ENCODE measurements around the gene SPG11.
A peak's percentile ranks its signal among the peaks of the same experiment; 100 is the strongest.
"Not testable (repeated sequence)": the region's sequence is repeated elsewhere in the genome, so short reads cannot be mapped to it uniquely, and the experiment has no call there.

The SPG11 gene

GRCh38 chr15:44568338-44568737 is 95.1 kb downstream of the SPG11 start:
- no peak for DNase-seq (ENCODE audit: low read depth in 1 of 2, low spot score in 1 of 2)

GRCh38 chr15:44566155-44566540 is 97.3 kb downstream of the SPG11 start:
- DNase-seq (ENCODE audit: low read depth in 1 of 2, low spot score in 1 of 2) = no peak

DNA sequence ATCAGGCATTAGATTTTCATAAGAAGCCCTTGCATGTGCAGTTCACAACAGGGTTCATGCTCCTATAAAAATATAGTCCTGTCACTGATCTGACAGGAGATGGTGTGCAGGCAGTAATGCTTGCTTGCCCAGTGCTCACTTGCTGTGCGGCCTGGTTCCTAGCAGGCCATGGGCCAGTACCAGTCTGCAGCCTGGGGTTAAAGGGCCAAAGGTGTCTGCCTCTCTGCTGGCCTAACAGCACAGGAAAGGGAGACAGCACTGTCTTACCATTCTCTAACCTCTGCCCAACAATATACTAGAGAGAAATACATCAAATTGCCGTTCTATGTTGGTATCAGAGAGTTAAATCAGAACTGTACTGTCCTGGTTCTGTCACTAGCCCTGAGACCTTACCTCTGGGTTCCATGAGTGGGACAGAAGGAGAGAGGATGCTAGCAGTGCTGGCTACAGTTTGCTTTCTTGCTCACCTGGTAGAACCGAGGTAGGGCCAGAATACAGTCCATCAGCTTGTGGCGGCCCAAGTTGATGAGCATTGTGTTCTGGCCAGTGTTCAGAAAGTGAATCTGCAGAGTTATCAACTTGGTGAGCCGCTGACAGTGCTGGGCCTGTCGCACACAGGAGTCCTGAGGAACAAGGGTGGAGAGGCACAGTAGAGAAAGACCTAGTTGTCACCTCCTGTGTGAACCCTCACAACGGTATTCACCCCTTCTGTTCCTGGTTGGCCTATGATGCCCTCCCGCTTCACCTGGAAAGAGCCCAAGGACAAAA is 97.9 kb downstream of the SPG11 start:
- DNase-seq (ENCODE audit: low read depth in 1 of 2, low spot score in 1 of 2) = no peak

- not testable (repeated sequence) for DNase-seq (ENCODE audit: low read depth in 1 of 2, low spot score in 1 of 2)
Observed at GRCh38 chr15:44560926-44561325, 102.5 kb downstream of the SPG11 start.

- DNase-seq (ENCODE audit: low read depth in 1 of 2, low spot score in 1 of 2) = no peak
Observed at GRCh38 chr15:44554934-44555723, 108.3 kb downstream of the SPG11 start.

GRCh38 chr15:44550734-44551133 is 112.7 kb downstream of the SPG11 start:
- no peak for DNase-seq (ENCODE audit: low read depth in 1 of 2, low spot score in 1 of 2)

- DNase-seq (ENCODE audit: low read depth in 1 of 2, low spot score in 1 of 2) = no peak
Observed at GRCh38 chr15:44550256-44550655, 113.2 kb downstream of the SPG11 start.

DNA sequence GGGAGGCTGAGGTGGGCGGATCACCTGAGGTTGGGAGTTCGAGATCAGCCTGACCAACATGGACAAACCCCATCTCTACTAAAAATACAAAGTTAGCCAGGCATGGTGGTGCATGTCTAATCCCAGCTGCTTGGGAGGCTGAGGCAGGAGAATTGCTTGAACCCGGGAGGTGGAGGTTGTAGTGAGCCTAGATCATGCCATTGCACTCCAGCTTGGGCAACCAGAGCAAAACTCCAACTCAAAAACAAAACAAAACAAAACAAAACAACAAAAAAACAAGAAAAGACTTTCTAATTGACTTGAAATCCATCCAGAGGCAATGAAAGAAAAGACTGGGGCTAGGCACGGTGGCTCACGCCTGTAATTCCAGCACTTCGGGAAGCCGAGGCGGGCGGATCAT is 114.3 kb downstream of the SPG11 start:
- not testable (repeated sequence) for DNase-seq (ENCODE audit: low read depth in 1 of 2, low spot score in 1 of 2)

DNA sequence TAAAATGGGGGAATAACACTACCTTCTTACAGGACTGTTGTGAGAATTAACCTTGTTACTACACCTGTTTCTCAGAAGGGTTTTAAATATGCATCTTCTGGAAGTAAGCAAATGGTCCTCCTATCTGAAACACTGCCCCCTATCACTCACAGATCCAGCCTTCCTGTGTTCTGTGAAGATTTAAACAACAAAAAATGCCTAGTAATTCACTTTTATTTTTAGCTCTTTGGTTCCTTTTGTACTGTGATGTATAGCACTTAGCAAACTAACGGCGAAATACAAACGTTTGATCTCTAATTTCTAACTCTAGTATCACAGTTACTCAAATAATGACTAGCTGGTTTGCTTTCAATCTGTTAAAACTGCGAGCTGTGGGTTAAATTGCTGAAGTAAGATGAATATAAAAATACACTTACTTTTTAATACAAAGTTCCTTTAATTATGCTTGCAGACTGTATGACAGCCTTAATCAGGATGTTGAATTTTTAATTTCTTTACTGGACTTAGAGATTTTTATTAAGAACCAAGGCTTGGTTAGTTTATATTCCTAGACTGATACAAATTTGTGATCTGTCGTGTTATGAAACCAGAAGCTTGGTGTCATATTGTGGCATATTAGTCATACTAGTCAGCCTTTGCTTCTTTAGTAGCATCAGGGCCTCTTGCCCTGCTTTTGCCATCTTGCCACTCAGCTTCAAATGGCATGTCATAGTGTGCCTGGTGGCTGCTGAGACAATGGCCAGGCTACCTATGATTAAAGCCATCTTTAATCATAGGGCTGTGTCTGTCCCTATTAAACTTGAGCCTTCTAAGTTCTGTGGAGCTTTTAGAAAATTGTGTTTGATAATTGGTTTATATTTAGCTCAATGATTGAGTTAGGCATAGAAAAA is 117.3 kb downstream of the SPG11 start:
- DNase-seq (ENCODE audit: low read depth in 1 of 2, low spot score in 1 of 2) = no peak

GRCh38 chr15:44544745-44545144 is 118.7 kb downstream of the SPG11 start:
- DNase-seq (ENCODE audit: low read depth in 1 of 2, low spot score in 1 of 2) = not testable (repeated sequence)

DNA sequence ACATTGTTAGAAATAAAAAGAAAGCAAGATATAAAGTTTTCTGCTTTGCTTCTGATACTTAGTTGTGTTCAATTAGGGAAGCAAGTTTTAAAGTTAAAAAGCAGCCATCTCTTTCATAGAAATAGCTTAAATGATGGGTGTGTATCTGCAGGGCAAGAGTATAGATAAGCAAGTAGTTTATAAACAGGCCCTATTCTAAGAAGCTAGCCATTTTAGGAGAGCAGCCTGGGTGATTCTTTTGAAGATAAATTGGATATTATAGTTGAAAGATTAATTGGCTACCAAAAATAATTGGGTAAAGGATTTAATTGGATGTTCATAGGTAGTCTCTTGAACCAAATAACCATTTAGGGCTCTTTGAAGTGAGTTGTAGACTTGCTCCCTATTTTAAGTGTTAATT is 120.9 kb downstream of the SPG11 start:
- no peak for DNase-seq (ENCODE audit: low read depth in 1 of 2, low spot score in 1 of 2)

- no peak for DNase-seq (ENCODE audit: low read depth in 1 of 2, low spot score in 1 of 2)
Observed at GRCh38 chr15:44541282-44541958, 122.0 kb downstream of the SPG11 start.

DNA sequence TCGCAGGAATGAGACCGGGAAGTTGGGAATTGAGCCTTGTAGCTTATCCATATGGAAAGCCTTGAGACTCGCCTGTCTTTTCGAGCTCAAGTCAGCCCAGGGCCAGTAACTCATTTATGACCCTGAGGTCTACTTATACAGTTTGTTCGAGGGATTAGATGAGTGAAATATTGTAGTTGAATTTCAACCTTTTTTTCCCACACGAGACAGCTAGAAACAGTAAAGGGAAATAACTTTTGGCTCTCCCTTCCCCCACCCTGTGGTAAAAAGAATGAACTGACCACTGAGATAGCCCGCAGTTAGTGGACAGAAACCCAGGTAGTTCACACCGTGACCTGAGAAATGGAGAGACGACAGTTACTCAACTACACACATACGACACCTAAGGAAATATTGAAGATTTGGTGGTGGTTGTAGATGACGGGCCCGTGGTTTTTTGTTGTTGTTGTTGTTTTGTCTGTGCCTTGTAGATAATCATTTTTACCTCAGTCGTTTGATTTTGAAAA is 125.7 kb downstream of the SPG11 start:
- no peak for DNase-seq (ENCODE audit: low read depth in 1 of 2, low spot score in 1 of 2)

- DNase-seq (ENCODE audit: low read depth in 1 of 2, low spot score in 1 of 2) = peak; percentile 88 to 90
Observed at GRCh38 chr15:44536962-44537734, 126.3 kb downstream of the SPG11 start, which contains the start of gene EIF3J. TSS of gene EIF3J (plus strand) at chr15:44537147. CDS start at chr15:44537195, 48 bp downstream.

DNA sequence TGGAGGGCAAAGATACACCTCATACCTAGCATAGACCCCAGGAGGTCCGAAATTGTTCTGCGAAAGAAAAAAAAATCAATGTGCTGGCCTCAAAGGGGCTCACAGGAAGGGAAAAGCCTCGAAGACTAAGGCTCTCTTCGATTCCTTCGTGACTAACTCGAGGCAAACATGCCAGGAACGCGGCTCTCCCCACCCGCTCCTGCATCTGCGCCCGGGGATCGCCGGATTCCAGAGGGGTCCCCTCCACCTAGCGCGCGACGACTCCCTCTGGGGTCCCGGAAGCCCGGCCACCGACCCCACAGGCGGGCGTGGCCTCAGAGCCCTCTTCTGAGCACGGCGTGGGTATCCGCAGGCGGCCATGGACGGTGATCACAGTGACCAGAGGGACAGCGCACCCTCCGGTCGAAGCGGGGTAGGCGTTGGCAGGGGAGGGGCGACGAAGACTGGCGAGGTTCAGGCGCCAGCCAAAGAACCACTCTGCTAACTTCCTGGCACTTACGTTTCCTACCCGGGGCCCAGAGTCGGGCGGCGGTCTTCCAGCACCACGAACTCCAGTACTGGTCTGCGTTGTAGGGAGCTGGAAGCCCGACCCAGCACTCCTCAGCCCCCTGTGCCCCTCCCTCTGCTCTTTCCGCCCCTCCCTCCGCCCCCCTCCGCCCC is 127.0 kb downstream of the SPG11 start:
- DNase-seq (ENCODE audit: low read depth in 1 of 2, low spot score in 1 of 2) = no peak

DNA sequence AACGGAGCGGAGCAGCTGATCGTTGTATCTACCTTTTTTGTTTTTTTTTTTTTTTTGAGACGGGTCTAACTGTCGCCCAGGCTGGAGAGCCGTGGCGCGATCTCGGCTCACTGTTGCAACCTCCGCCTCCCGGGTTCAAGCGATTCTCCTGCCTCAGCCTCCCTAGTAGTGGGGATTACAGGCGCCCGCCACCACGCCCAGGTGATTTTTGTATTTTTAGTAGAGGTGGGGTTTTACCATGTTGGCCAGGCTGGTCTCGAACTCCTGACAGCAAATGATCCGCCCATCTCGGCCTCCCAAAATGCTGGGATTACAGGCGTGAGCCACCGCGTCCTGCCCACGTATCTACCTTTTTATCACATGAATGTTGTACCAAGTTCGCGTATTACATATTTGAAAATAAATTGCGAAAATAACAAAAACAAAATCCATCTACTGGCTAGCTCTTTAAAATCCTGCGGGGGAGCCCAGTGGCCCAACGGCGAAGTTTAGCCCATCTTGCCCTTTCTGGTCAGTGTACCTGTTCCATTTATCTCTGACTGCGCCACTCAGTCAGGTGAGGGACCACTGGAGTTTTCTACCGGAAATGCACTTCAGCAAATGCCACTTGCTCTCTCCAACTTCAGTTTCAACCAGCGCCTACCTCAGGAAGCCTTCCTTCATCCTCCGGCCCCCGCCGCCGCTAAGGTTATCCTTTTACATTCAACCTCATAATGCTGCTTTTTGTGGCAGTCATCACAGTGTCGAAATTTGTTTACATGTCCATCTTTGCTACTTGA is 127.8 kb downstream of the SPG11 start:
- DNase-seq (ENCODE audit: low read depth in 1 of 2, low spot score in 1 of 2) = no peak

GRCh38 chr15:44535092-44535491 is 128.4 kb downstream of the SPG11 start:
- DNase-seq (ENCODE audit: low read depth in 1 of 2, low spot score in 1 of 2) = no peak

- DNase-seq (ENCODE audit: low read depth in 1 of 2, low spot score in 1 of 2) = no peak
Observed at GRCh38 chr15:44532689-44533088, 130.8 kb downstream of the SPG11 start.

DNA sequence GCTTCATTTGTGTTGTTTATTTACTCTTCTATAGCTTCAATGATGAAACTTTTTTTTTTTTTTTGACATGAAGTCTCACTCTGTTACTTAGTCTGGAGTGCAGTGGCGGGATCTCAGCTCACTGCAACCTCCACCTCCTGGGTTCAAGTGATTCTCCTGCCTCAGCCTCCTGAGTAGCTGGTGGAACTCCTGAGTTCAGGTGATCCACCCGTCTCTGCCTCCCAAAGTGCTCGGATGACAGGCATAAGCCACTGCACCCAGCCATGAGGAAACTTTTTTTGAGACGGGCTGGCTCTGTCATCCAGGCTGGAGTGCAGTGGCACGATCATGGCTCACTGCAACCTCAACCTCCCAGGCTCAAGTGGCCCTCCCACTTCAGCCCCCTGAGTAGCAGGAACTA is 131.2 kb downstream of the SPG11 start:
- not testable (repeated sequence) for DNase-seq (ENCODE audit: low read depth in 1 of 2, low spot score in 1 of 2)

Measured in stimulated activated CD4-positive, alpha-beta T cell treated with anti-CD3 and anti-CD28 coated beads, Interleukin-15, amount 100 ng/mL, for 1 hour (primary cell).